HepG2 (cell line): ENCODE measurements around the gene CACNG4.

Source experiments
- CEBPB ChIP-seq: IDR thresholded peaks from 2 replicates; pipeline ENCODE4 v1.6.1; 2011; ENCODE audit warnings: low read depth, low read length, improper control_type of control experiment, borderline replicate concordance
- CTCF ChIP-seq: sonication (generic); formaldehyde crosslinking; IDR thresholded peaks from 2 replicates; pipeline ENCODE4 v1.5.0; 2020; ENCODE audit warnings: mild to moderate bottlenecking, missing genetic modification reagents, moderate library complexity
- EP300 ChIP-seq, 3 experiments: sonication (generic) in 1 of 3; formaldehyde crosslinking in 1 of 3; IDR thresholded peaks; 2 replicates each; pipeline versions ENCODE4 v1.5.1 to v1.6.1; 2011 to 2020; ENCODE audit warnings: low read depth in 2 of 3, low read length in 2 of 3, borderline replicate concordance in 1 of 3, improper control_type of control experiment in 1 of 3, mild to moderate bottlenecking in 1 of 3, missing genetic modification reagents in 1 of 3, moderate library complexity in 1 of 3
- EZH2 ChIP-seq: conservative IDR thresholded peaks from 2 replicates; pipeline ENCODE4 v1.6.1; 2012; ENCODE audit warnings: mild to moderate bottlenecking, low read depth, low read length, moderate library complexity
- KLF6 ChIP-seq: IDR thresholded peaks from 2 replicates; pipeline ENCODE4 v1.8.0; 2016; ENCODE audit warnings: missing biosample characterization, missing genetic modification reagents
- RBM39 ChIP-seq: fragments of 200-400 bp; formaldehyde crosslinking; IDR thresholded peaks from one replicate; pipeline ENCODE4 v1.6.1; 2018; ENCODE audit warnings: antibody characterized with exemption, mild to moderate bottlenecking, low read depth, low read length; ENCODE audit not compliant: poor library complexity, severe bottlenecking
- SMC3 ChIP-seq: IDR thresholded peaks from 2 replicates; pipeline ENCODE4 v1.6.1; 2011; ENCODE audit warnings: low read length, improper control_type of control experiment
- TCF12 ChIP-seq, 2 experiments: fragments of 450-650 bp in 1 of 2; sonication (generic) in 1 of 2; formaldehyde crosslinking in 1 of 2; IDR thresholded peaks; 2 replicates each; pipeline versions ENCODE4 v1.6.1 to v1.8.0; 2017 to 2022; ENCODE audit warnings: antibody characterized with exemption in 1 of 2, mild to moderate bottlenecking in 1 of 2, missing genetic modification reagents in 1 of 2, moderate library complexity in 1 of 2
- ZBTB26 ChIP-seq: IDR thresholded peaks from 2 replicates; pipeline ENCODE4 v1.6.1; 2016; ENCODE audit warnings: missing compliant biosample characterization, missing genetic modification reagents, borderline replicate concordance
- ZBTB7A ChIP-seq: sonication (generic); formaldehyde crosslinking; IDR thresholded peaks from 2 replicates; pipeline ENCODE4 v1.8.0; 2022; ENCODE audit warnings: mild to moderate bottlenecking, missing genetic modification reagents
- ZNF552 ChIP-seq: sonication (generic); formaldehyde crosslinking; IDR thresholded peaks from 2 replicates; pipeline ENCODE4 v1.9.0; 2022; ENCODE audit warnings: missing genetic modification reagents, mild to moderate bottlenecking, borderline replicate concordance

- no peak for TF ChIP-seq RBM39
- no peak for TF ChIP-seq TCF12 (IDR thresholded peaks at IDR 0.05)
- TF ChIP-seq TCF12 (CRISPR knock-in tag; IDR thresholded peaks at IDR 0.05): no peak
- no peak for TF ChIP-seq ZNF552
- no peak for TF ChIP-seq EP300 (IDR thresholded peaks at IDR 0.05; ENCODE audit: low read depth in 2 of 2, low read length in 2 of 2)
- TF ChIP-seq EP300 (CRISPR knock-in tag; IDR thresholded peaks at IDR 0.05; ENCODE audit: borderline replicate concordance): no peak
- no peak for TF ChIP-seq EZH2
- TF ChIP-seq CEBPB: no peak
- TF ChIP-seq ZBTB7A: no peak
- no peak for TF ChIP-seq KLF6 (CRISPR knock-in tag)
- TF ChIP-seq SMC3: no peak
- no peak for TF ChIP-seq ZBTB26 (CRISPR knock-in tag)
- TF ChIP-seq CTCF (CRISPR knock-in tag): no peak
These were observed 53.4 kb downstream of the CACNG4 start for GRCh38 chr17:67017910-67018309.
